HG02588 (cell line): ENCODE measurements around the gene PTN.

Experiments used
- ATAC-seq: cut with Tn5 transposase; IDR thresholded peaks from one replicate; pipeline ENCODE4 v1.9.1; 2021; ENCODE audit warnings: mild to moderate bottlenecking, moderate library complexity; ENCODE audit not compliant: unreplicated experiment

Gene PTN

GRCh38 chr7:137324796-137325696 lies 18.5 kb downstream of the PTN start:
- ATAC-seq, result no peak

DNA sequence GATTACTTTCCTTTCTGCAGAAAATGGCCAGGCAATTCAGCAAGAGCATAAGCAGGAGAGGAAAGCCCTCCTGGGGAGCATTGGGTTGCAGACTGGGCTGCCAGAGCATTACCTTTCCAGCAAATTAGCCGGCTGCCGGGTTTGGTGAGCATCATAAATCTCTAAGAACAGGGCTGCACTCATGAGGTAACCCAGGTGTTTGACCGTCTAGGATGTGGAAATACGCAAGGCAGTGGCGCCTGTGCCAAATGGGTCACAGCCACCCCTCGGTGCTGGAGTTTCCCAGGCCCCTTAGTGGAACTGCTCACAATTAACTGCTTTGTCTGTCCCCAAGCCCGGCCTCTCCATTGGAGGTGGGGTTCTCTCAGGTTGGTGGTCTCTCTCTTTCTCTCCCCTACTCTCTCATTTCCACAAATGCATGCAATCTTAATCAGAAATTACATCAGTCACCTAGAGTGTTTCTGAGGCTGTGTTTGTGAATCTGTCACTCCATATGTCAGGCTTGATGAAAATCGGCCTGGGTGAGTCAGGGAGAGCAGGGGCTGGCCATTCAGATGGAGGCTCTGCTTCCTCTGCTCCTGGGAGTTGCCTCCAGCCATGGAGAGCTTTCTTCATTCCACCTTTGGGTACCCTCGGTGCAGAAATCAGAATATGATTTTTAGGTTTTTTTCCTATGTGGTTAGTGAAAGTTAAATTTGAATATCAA lies 26.7 kb downstream of the PTN start:
- ATAC-seq, result no peak

DNA sequence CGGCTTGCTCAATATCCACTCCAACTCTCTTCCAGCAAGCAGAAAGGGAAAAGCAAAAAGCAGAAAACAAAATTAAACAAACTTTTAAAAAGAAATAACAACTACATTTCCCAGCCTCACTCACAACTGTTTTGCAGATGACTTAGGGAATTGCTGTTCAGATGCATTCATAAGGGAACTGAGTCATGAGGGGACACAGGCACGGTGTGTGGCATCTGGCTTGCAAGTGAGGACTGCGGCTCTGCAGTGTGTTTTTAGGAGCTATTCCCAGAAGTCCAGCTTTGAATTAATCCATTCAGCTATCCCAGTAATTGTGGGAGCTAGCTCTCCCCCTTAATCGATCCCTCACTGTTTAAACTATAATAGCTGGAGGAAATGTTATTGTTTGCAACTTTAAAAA lies 30.3 kb downstream of the PTN start:
- no peak for ATAC-seq

- no peak for ATAC-seq
Measured at GRCh38 chr7:137306748-137307147, 36.8 kb downstream of the PTN start.

GRCh38 chr7:137305901-137306621 lies 37.5 kb downstream of the PTN start:
- ATAC-seq, result no peak

DNA sequence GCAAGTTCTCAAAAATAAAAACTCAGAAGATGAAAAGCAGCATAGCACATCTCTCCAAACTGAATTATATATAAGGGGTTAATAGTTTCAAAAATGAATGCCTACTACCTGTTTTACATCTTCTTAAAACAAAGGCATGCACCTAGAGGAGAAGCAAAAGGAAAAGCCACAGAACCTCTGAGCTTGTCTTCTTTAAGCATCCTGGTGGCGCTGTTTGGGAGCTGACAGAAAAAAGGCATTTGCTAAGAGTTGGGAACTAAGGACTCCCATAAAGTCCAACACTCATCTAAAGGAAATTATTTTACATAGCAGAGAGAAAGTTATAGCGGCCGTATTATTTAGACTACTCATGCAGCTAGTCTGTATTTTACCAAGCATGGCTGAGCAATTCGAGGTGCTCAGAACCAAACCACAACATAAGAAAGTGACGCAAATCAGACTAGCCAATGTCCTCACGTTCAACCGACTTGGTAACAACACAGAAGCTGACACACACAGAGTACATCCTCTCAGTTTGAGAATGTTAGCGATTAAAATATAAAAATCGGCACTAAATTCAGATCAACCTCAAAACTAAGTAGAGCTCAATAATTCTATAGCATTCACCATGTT lies 38.8 kb downstream of the PTN start:
- ATAC-seq, result no peak

- no peak for ATAC-seq
Measured at GRCh38 chr7:137304165-137304564, 39.4 kb downstream of the PTN start.

DNA sequence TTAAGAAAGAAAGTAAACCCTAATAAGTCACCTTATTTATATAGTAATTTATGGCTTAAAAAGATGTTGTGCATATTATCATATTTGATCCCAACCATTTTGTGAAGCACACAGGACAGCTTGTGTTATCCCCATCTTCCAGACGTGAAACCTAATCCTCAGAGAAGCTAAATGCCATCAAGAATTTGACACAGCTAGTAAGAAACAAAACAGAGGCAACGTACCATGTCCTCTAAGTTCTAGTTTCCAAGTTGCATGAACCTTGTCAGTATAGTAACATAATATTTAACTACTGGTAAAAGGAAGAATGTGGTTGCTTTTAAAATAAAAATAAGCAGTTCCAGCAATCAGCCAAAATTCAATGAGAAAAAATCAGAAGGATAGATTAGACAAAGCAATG lies 41.5 kb downstream of the PTN start:
- no peak for ATAC-seq

GRCh38 chr7:137298464-137298794 lies 45.1 kb downstream of the PTN start:
- ATAC-seq, result no peak

DNA sequence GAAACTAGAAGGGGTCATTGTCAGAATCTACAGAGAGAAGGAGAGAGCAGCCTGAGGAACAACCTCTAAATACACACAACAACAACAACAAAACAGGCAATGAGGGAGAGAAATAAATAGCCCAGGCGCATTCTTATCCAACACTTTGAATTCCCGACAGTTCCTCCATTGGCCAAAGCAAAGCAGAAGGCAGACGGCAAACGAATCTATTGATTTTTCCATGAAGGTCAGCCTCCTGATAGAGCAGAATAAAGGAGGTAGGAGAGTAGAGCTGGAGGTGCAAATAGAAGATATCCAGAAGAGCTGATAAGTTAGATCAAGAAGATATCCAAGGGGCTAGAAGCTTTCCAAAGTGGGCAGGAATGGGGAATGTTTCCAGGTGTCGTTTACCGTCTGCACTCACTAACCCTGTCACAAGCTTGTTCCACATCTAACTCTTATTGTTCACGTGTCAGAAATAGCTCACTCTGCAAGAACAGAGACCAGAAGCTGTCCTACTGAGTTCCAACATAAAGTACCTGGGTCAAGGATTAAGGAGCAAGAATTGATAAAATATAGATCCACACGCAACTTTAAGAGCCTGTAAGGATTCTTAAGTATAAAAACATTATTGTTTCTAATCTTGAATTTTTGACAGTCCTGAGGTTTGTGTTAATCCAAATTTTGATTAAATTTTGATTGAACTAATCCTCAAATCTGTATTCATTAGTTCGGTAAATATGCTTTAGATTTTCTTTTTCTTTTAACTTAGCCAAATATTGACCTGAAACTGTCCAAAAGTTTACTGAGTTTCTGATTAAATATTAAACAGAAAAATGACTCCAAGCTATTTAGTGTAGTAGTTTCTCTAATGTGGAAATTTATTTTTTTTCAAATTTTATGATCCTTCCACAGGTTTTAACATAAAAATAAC lies 45.7 kb downstream of the PTN start:
- no peak for ATAC-seq

GRCh38 chr7:137296576-137296975 lies 47.0 kb downstream of the PTN start:
- no peak for ATAC-seq

DNA sequence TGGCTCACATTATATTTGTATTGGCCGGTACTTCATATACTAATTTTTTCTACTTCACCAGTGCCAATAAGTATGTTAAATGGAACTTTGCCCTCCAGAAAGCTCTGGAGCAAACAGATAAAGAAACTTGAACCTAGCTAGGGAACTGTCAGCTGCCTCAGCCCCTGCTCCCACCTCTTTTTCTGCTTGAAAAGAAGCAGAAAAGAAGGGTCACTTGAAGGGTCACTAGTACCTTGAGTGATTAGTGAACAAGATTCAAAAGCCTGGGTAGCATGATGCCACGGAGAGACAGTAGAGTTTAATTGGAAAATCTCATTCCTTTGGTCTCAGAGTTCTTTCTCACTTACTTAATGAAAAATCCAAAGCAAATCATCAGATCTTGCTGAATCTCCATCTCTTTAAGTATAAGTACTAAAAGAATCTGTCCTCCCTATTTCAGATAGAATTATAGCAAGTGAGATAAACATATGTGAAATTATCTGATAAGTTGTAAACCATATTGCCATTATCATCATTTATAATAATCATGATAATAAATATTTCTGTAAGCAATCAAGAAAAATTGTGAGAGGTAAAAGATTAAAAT lies 47.7 kb downstream of the PTN start:
- ATAC-seq, result no peak

DNA sequence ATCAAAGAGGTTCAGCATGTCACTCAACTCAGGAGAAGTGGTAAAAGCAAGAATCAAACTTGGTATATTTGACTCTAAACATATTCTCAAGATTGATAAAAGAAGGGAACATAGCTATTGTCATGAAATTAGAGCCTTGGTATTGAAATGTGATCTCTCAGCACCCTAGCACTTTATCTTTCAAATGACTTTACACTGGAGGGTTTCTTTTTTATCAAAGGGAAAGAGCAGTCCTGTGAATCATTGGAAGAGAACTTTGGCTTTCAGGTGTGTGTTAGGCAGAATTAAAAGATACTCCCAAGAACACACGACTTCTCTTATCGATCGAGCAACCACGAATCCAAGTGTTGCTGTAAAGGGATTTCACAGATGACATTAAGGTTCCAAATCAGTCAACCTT lies 54.4 kb downstream of the PTN start:
- no peak for ATAC-seq

DNA sequence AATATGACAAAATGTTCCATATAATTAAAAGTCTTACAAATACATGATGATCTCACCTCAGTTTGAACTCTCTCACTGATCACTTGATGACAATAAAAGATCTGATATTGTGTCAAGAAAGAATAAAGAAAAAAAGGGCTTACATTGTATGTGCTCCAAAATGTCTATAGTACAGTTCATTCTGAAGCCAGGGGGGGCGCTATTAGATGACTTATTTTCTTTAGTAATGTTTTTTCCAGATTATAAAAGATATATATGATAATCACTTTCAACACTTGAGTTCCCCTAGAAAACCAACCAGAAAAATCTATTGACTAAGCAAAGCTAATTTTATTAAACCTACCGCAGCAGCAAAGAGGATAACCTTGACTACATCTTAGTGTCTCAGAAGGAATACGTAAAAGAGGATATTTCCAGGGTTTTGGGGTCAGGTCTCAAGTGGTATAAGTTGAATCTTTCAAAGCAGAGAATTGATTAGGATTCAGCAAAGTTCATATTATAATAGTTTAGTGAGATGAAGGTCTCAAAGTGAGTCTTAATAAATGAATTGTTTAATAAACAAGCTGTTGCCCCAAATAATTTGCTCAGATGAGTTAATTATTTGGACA lies 55.8 kb downstream of the PTN start:
- ATAC-seq, result no peak

GRCh38 chr7:137283153-137283552 lies 60.4 kb downstream of the PTN start:
- ATAC-seq, result no peak

DNA sequence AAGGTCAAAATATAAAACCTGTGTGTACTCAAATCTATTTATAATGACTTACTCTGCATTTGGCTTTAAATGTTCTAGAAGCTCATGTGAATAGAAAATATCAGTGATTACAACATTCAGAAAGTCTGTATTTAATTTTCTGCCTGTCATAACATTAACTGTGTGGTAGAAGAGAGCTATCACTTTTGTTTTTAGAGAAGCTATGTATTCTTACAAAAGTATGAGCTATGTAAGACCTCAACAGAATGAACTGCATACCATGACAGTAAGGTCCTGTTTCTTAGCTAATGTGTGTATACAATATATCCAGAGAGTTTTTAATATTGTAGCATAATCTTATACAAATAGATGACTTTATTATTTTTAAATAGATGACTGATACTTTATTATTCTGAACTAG lies 61.5 kb downstream of the PTN start:
- no peak for ATAC-seq

- no peak for ATAC-seq
Measured at GRCh38 chr7:137276189-137276588, 67.3 kb downstream of the PTN start.

GRCh38 chr7:137272249-137272648 lies 71.3 kb downstream of the PTN start:
- no peak for ATAC-seq

- ATAC-seq, result no peak
Measured at GRCh38 chr7:137269240-137269639, 74.3 kb downstream of the PTN start.
